Measurements from ENCODE around the gene UGT1A7. TPM values are rescaled to one million over a fixed set of nuclear protein-coding genes. Genes with fewer than 3 reads are reported as not detected.

UGT1A7 gene
- polyA plus RNA-seq, 1 donor from 2014 or later = not detected

Other genes starting within 250 kb of the UGT1A7 start
- 29.9 and 33.3 TPM in 2 replicates for gene USP40, start 115.1 kb upstream of the UGT1A7 start, polyA plus RNA-seq
- not detected in 2 replicates for gene UGT1A8, start 64.3 kb upstream of the UGT1A7 start, polyA plus RNA-seq
- not detected in 2 replicates for gene UGT1A10, start 45.5 kb upstream of the UGT1A7 start, polyA plus RNA-seq
- not detected in 2 replicates for gene UGT1A9, start 10.0 kb upstream of the UGT1A7 start, polyA plus RNA-seq
- not detected in 2 replicates for gene UGT1A6, start 11.0 kb downstream of the UGT1A7 start, polyA plus RNA-seq
- not detected in 2 replicates for gene UGT1A5, start 31.0 kb downstream of the UGT1A7 start, polyA plus RNA-seq
- not detected in 2 replicates for gene UGT1A4, start 36.8 kb downstream of the UGT1A7 start, polyA plus RNA-seq
- gene UGT1A3, start 47.1 kb downstream of the UGT1A7 start, polyA plus RNA-seq = not detected in 2 replicates
- not detected in 2 replicates for gene UGT1A1, start 78.4 kb downstream of the UGT1A7 start, polyA plus RNA-seq
- not detected in 2 replicates for gene MROH2A, start 96.4 kb downstream of the UGT1A7 start, polyA plus RNA-seq
- gene HJURP, start 172.6 kb downstream of the UGT1A7 start, polyA plus RNA-seq = 1.3 and 3.3 TPM in 2 replicates
- gene TRPM8, start 235.5 kb downstream of the UGT1A7 start, polyA plus RNA-seq = 0.18 TPM in 1 of 2 replicates, not detected in the other